ENCODE data around the gene ZNF670.
"Not testable (repeated sequence)": the region's sequence is repeated elsewhere in the genome, so short reads cannot be mapped to it uniquely, and the experiment has no call there.

Gene ZNF670

GRCh38 chr1:247078258-247079140 is at the start of gene ZNF670:
Gene ZNF670, minus strand, starts transcription at chr1:247078811. Its CDS starts 215 bp downstream, at chr1:247078596.
- peak; percentile 93 for DNase-seq

GRCh38 chr1:247127519-247128282 is 49.1 kb upstream of the ZNF670 start:
- not testable (repeated sequence) for DNase-seq

GRCh38 chr1:247126601-247127000 is 48.0 kb upstream of the ZNF670 start:
- DNase-seq, result not testable (repeated sequence)

- DNase-seq, result not testable (repeated sequence)
These were observed 47.6 kb upstream of the ZNF670 start for GRCh38 chr1:247126166-247126565.

GRCh38 chr1:247121382-247121781 is 42.8 kb upstream of the ZNF670 start:
- DNase-seq, result no peak

GRCh38 chr1:247120408-247120668 is 41.7 kb upstream of the ZNF670 start:
- not testable (repeated sequence) for DNase-seq

GRCh38 chr1:247119600-247120407 is 41.2 kb upstream of the ZNF670 start:
- DNase-seq, result no peak

- DNase-seq, result peak; percentile 4
These were observed 40.4 kb upstream of the ZNF670 start for GRCh38 chr1:247118946-247119446.

GRCh38 chr1:247115545-247115944 is 36.9 kb upstream of the ZNF670 start:
- DNase-seq, result no peak

GRCh38 chr1:247115141-247115510 is 36.5 kb upstream of the ZNF670 start:
- no peak for DNase-seq

GRCh38 chr1:247114351-247115140 is 35.9 kb upstream of the ZNF670 start:
- DNase-seq, result no peak

- DNase-seq, result no peak
These were observed 35.2 kb upstream of the ZNF670 start for GRCh38 chr1:247113733-247114271.

- DNase-seq, result no peak
These were observed 34.5 kb upstream of the ZNF670 start for GRCh38 chr1:247113094-247113497.

GRCh38 chr1:247112479-247112781 is 33.8 kb upstream of the ZNF670 start:
- DNase-seq, result no peak

- DNase-seq, result peak; percentile 21
These were observed 33.3 kb upstream of the ZNF670 start for GRCh38 chr1:247111700-247112478.

GRCh38 chr1:247111259-247111699 is 32.7 kb upstream of the ZNF670 start:
- no peak for DNase-seq

- DNase-seq, result peak; percentile 17
These were observed 32.1 kb upstream of the ZNF670 start for GRCh38 chr1:247110627-247111258.

GRCh38 chr1:247107694-247108093 is 29.1 kb upstream of the ZNF670 start:
- DNase-seq, result no peak

- DNase-seq, result no peak
These were observed 27.4 kb upstream of the ZNF670 start for GRCh38 chr1:247105966-247106365.

- DNase-seq, result no peak
These were observed 26.4 kb upstream of the ZNF670 start for GRCh38 chr1:247104965-247105364.

All from fibroblast of upper back skin (primary cell).